Activated T-cell treated with anti-CD3 and anti-CD28 coated beads, Interleukin-2, amount 50 U/mL, for 72 hours (primary cell): ENCODE results near the gene AKT1. TPM values are rescaled to one million over a fixed set of nuclear protein-coding genes. Genes with fewer than 3 reads are reported as not detected.

Source experiments
- ATAC-seq, 2 donors: fragments of 150-1000 bp; cut with Tn5 transposase; replicated peaks in 1 of 2; 2 replicates each; pipeline ENCODE4 v1.10.0; 2021; ENCODE audit warnings: moderate library complexity in 2 of 2, mild to moderate bottlenecking in 1 of 2
- DNase-seq, 2 donors: peaks; one replicate each; pipeline ENCODE4 v3.0.0; 2021 to 2022; ENCODE audit warnings: mixed read lengths in 1 of 2
- H3K27ac Mint-ChIP-seq: one replicate; pipeline ENCODE4 v1.8.0; 2022; ENCODE audit warnings: mild to moderate bottlenecking, moderate library complexity, mixed read lengths
- H3K27me3 Mint-ChIP-seq: one replicate; pipeline ENCODE4 v1.8.0; 2022; ENCODE audit warnings: low read depth, mixed read lengths
- H3K36me3 Mint-ChIP-seq, 2 donors: one replicate each; pipeline ENCODE4 v1.8.0; 2022; ENCODE audit warnings: mixed read lengths in 2 of 2, mild to moderate bottlenecking in 1 of 2; ENCODE audit not compliant: insufficient read depth in 2 of 2
- H3K4me1 Mint-ChIP-seq: one replicate; pipeline ENCODE4 v1.8.0; 2022; ENCODE audit warnings: low read depth, mixed read lengths
- H3K4me3 Mint-ChIP-seq, 2 donors: one replicate each; pipeline ENCODE4 v1.8.0; 2022; ENCODE audit warnings: mild to moderate bottlenecking in 2 of 2, mixed read lengths in 2 of 2, moderate library complexity in 2 of 2
- H3K9me3 Mint-ChIP-seq, 2 donors: one replicate each; pipeline ENCODE4 v1.8.0; 2022; ENCODE audit warnings: mixed read lengths in 2 of 2
- total RNA-seq, 2 donors: library from RNA; stranded (reverse); gene quantifications; one replicate each; pipeline ENCODE4 v1.2.3, GENCODE V29; 2022

The AKT1 gene
- total RNA-seq, 2 donors from 2014 or later, result 98.0 to 113 TPM

DNA sequence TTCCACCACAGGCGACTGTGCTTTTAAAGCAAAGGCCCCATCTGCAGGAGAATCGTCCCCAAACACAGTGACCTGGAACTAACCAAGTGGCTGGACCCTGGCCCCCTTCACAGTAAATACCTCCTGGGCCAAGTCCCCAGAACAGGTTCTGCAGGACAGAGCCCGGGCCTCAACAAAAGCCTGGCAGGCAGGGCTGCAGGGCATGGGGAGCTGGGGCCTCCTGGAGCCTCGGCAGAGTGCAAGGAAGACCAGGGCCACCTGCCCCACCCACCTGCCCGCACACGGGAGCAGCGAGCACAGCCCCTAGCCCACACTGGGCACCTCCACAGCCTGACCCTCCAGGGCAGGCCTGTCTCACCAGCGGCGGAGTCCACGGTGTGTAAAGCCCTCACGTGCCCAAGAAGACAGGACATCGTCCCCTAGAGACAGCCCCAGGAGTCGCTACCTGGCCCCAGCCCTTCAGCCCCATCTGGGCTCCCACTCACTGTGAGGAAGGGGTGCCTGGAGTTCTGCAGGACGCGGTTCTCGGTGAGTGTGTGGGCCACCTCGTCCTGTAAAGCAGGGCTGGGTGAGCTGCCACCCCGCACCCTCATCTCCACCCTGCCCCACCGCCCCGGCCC, 21.0 kb downstream of the AKT1 start:
- Mint-ChIP-seq H3K27me3 (no peaks in the 10 kb centered on the region), H3K9me3 (peaks cover 0 to 2% of the 10 kb centered on the region in 2 donors), H3K36me3 (peaks cover 6 to 15% of the 10 kb centered on the region in 2 donors), H3K4me1 (peaks cover 6% of the 10 kb centered on the region), H3K27ac (no peak overlapping the region), H3K4me3 (no peak overlapping the region)
- DNase-seq (no peak), ATAC-seq (no peak)

DNA sequence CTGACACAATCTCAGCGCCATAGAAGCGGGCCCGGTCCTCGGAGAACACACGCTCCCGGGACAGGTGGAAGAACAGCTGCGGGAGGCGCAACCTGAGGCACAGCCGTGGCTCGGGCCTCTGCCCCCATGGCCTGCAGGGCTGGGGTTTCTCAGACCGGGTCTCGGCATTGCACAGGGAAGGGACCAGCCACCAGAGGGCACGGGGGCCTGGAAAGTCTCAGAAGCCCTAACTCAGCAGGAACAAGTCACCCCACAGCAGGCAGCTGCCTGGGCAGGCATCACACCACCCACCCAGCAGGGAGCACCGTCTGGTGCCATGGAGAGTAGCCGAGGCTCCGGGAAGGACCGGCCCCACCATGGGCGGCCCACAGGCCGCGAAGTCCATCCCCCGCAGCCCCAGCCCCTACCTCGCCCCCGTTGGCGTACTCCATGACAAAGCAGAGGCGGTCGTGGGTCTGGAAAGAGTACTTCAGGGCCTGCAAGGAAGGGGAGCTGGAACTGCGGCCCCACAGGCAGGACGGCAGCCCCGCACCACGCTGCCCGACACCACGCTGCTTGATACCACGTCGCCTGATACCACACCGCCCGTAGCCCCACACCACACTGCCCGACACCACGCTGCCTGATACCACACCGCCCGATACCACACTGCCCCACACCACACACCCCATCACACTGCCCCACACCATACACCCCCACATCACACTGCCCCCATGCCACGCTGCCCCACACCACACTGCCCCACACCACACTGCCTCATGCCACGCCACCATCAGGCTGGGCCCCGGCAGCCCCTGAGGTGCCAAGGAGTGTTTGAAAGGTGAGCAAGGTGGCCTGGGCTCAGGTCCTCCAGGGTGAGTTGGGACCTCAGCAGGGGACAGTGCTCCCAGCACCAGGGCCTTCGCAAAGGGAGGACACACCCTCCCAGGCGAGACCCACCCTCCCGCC, 21.8 kb downstream of the AKT1 start:
- H3K4me1 Mint-ChIP-seq, result peaks cover 8% of the 10 kb centered on the region
- peaks cover 6 to 15% of the 10 kb centered on the region in 2 donors for H3K36me3 Mint-ChIP-seq
- ATAC-seq (no peak), DNase-seq (no peak)
- H3K27ac Mint-ChIP-seq, result no peak overlapping the region
- no peak overlapping the region for H3K4me3 Mint-ChIP-seq
- peaks cover 0 to 2% of the 10 kb centered on the region in 2 donors for H3K9me3 Mint-ChIP-seq
- H3K27me3 Mint-ChIP-seq, result no peaks in the 10 kb centered on the region

DNA sequence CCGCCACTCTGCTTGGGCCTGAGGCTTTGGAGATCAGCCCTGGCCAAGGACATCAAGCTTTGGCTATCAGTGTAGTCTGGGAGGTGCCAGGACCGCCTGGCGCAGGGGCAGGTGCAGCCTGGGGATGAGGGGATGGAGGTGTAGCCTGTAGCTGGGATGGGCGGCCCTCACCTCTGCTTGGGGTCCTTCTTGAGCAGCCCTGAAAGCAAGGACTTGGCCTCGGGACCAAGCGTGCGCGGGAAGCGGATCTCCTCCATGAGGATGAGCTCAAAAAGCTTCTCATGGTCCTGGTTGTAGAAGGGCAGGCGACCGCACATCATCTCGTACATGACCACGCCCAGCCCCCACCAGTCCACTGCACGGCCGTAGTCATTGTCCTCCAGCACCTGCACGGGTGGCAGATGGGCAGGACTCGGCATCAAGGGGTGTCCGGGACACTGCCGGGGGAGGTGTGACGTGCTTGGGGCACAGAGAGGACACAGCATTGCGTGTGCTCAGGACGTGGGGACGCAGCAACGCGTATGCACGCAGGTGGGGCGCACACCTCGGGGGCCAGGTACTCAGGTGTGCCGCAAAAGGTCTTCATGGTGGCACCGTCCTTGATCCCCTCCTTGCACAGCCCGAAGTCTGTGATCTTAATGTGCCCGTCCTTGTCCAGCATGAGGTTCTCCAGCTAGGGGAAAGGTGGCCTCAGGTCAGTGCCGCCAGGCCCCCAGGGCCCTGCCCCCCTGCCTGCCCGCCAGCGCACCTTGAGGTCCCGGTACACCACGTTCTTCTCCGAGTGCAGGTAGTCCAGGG, 22.6 kb downstream of the AKT1 start:
- Mint-ChIP-seq H3K9me3 (peaks cover 0 to 2% of the 10 kb centered on the region in 2 donors), H3K27ac (no peak overlapping the region)

DNA sequence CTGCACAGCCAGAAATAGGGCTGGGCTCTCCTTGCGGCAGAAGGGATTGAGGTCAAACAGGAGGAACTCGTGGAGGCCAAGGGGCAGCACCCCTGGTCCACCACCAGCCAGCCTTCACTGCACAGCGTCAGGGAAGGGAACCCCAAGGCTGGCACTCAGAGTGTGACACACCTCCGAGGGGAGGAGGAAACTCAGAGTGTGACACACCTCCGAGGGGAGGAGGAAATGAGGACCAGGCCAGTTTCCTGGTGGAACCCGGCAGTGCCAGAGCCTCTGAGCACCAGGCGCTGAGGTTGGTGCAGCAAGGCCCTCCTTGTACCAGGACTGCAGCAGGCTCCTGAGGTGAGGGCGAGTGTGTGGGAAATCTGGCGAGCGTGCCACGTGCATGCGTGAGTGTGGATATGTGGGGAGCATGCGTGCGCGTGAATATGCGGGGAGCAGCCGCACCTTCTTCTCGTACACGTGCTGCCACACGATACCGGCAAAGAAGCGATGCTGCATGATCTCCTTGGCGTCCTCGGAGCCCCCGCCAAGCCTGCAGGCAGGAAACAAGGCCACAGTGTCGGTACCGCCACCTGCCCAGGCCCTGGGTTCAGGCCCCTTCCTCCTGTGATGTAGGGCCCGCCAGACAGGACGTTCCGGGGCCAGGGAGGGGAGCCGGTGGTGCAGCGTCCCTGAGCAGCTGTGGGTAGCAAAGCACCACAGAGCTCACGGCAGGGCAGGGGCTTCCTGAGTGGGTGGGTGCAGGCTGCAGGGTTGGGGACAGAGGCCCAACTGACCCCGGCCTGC, 23.4 kb downstream of the AKT1 start:
- no peak overlapping the region for H3K27ac Mint-ChIP-seq
- peaks cover 8% of the 10 kb centered on the region for H3K4me1 Mint-ChIP-seq
- H3K27me3 Mint-ChIP-seq, result no peaks in the 10 kb centered on the region
- peaks cover 0 to 2% of the 10 kb centered on the region in 2 donors for H3K9me3 Mint-ChIP-seq
- DNase-seq, result no peak
- no peak for ATAC-seq
- peaks cover 6 to 15% of the 10 kb centered on the region in 2 donors for H3K36me3 Mint-ChIP-seq
- no peak overlapping the region for H3K4me3 Mint-ChIP-seq

More for the DNA sequence above, 22.6 kb downstream of the AKT1 start:
- Mint-ChIP-seq H3K27me3 (no peaks in the 10 kb centered on the region), H3K4me3 (no peak overlapping the region), H3K36me3 (peaks cover 6 to 15% of the 10 kb centered on the region in 2 donors), H3K4me1 (peaks cover 8% of the 10 kb centered on the region)
- no peak for DNase-seq
- ATAC-seq, result no peak

DNA sequence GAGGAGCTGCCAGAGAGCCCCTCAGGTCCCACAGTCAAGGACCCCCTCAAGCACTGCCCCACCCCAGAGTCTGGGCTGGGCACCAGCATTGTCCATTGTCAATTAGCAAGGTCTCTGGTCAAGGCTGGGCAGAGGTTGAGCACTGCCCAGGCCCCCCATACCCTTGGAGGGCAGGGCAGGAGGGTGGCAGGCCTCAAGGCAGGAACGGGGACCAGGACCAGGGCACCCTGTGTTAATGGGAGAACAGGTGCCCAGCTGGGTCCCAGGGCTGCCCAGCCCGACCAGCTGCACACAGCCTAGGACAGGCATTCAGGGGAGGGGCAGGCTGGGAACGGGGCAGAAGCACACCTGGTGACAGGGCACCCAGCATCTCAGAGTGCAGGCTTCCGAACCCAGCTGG, 24.2 kb downstream of the AKT1 start:
- Mint-ChIP-seq H3K4me3 (no peak overlapping the region), H3K36me3 (peaks cover 4 to 12% of the 10 kb centered on the region in 2 donors), H3K27me3 (no peaks in the 10 kb centered on the region), H3K27ac (no peak overlapping the region), H3K4me1 (peaks cover 8% of the 10 kb centered on the region), H3K9me3 (peaks cover 0 to 2% of the 10 kb centered on the region in 2 donors)
- no peak for DNase-seq
- ATAC-seq, result no peak

DNA sequence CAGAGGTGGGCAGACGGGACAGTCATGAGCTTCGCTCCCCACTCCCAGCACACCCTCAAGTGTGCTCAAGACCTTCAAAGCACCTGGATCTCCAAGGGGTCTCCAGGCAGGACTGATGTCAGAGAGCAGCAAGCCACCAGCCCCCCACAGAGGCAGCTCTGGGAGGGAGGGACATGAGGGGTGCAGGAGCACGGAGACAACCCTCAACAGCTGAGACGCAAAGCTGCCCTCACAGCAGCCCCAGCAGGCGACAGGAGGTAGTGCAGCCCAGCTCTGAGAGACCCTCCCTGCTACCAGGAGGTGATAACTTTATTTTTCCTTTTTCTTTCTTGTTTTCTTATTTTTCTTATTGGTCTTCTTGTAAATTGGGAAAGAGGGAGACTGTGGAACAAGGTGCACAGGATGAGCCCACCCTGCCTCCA, 24.7 kb downstream of the AKT1 start:
- Mint-ChIP-seq H3K27ac (no peak overlapping the region), H3K4me3 (no peak overlapping the region), H3K9me3 (peaks cover 1 to 2% of the 10 kb centered on the region in 2 donors), H3K36me3 (peaks cover 4 to 12% of the 10 kb centered on the region in 2 donors), H3K4me1 (peaks cover 8% of the 10 kb centered on the region), H3K27me3 (no peaks in the 10 kb centered on the region)
- DNase-seq (no peak), ATAC-seq (no peak)

DNA sequence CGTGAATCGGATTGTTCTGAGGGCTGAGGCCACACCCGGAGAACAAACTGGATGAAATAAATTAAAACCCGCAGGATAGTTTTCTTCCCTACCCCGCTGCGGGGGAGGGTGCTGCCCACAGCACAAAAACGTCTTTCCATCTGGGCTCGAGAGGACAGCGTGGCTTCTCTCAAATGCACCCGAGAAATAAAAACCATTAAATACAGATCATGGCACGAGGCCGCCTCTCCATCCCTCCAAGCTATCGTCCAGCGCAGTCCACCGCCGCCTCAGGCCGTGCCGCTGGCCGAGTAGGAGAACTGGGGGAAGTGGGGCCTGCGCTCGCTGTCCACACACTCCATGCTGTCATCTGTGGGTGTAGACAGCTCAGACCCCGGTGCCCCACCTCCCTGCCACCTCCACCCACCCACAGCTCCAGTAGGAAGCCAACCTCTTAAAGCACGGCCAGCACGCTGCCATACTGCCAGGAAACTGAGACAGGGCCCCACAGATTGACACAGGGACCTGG, 25.4 kb downstream of the AKT1 start:
- H3K27ac Mint-ChIP-seq, result no peak overlapping the region
- peaks cover 1 to 2% of the 10 kb centered on the region in 2 donors for H3K9me3 Mint-ChIP-seq
- DNase-seq (no peak), ATAC-seq (no peak)
- peaks cover 8% of the 10 kb centered on the region for H3K4me1 Mint-ChIP-seq
- H3K36me3 Mint-ChIP-seq, result peaks cover 4 to 12% of the 10 kb centered on the region in 2 donors
- no peak overlapping the region for H3K4me3 Mint-ChIP-seq
- H3K27me3 Mint-ChIP-seq, result no peaks in the 10 kb centered on the region

DNA sequence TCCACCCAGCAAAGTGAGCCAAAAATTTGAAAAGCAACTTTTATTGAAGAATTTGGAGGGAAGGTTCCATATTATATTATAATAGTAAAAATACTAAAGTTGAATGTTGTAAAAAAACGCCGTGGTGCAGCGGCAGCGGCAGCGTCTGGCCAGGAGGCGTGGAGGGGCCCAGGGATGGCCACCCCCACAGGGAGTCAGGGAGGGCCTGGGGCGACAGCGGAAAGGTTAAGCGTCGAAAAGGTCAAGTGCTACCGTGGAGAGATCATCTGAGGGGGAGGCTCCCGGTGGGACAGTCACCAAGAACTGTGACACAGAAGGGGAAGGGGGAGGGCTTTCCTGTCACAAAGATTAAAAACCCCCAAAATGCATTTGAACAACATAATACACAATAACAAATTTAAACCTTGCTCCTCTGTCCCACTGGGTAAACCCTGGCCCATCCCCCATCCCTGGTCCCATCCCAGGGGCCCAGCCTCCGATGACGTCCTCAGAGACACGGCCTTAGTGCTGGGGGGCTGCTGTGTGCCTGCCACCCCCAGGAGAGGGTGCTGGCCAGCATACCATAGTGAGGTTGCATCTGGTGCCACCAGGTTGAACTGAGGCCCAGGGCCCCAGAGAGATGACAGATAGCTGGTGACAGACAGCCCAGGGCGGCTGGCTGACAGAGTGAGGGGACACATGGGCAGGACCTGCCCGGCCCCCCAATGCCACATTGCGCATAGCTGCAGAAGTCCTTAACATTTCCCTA, 26.1 kb downstream of the AKT1 start:
- ATAC-seq (no peak), DNase-seq (no peak)
- H3K4me3 Mint-ChIP-seq, result no peak overlapping the region
- no peaks in the 10 kb centered on the region for H3K27me3 Mint-ChIP-seq
- H3K4me1 Mint-ChIP-seq, result peaks cover 8% of the 10 kb centered on the region
- H3K36me3 Mint-ChIP-seq, result peaks cover 4 to 12% of the 10 kb centered on the region in 2 donors
- peaks cover 1 to 2% of the 10 kb centered on the region in 2 donors for H3K9me3 Mint-ChIP-seq
- H3K27ac Mint-ChIP-seq, result no peak overlapping the region

DNA sequence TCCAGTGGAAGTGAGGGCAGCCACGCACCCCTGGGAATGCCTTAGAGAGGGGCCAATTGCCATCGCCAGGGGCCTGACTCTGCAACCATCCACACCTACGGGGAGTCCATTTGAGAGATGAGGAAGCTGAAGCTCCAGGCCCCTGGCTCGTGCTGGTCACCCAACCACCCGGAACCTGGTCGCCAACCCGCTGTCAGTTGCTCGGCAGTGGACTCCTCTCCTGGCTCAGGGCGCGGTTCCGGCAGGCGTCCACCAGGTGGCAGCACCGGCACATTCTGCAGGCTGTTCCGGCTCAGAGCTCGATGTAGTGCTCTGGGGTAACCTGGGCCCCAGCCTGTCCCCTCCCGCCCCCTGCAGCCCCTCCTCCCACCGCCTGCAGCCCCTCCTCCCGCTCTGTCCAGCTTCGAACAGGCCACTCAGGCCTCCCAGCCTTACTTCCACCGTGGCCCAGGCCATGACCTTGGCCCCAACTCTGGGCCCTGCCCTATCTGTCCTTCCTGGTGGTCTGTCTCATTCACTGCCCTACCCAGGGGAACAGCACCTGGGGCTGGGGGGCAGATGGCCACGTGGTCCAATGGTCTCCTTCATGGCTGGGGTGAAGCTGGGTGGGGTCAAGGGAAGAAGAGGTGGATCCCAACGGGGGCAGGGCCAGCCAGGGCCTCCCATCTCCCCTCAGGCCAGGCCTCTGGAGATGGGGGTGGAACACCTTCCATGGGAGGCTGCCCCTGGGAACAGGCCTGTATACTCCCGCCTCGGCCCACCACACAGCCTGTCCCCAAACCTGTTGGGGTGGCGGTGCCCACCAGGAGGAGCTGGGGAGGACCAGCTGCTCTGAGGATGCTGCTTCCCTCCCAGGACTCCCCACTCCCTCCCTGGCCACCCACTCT, 26.9 kb downstream of the AKT1 start:
- peaks cover 1 to 2% of the 10 kb centered on the region in 2 donors for H3K9me3 Mint-ChIP-seq
- H3K27ac Mint-ChIP-seq, result no peak overlapping the region
- peak; percentile 91 to 95 for ATAC-seq

DNA sequence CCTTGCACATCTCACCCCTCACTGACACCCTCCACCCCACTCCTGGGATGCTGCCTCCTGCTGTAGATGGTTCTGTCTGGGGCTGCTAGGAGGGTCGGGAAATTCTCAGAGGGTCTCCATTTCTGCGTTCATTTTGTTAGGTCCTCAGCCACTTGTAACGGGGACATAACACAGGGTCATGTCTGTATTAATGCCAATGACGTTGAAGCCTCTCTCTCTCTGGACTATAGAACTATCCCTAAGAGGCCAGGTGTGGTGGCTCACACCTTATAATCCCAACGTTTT, 28.0 kb downstream of the AKT1 start:
- ATAC-seq (no peak), DNase-seq (no peak)
- H3K27me3 Mint-ChIP-seq, result no peaks in the 10 kb centered on the region
- H3K4me3 Mint-ChIP-seq, result no peak overlapping the region
- peaks cover 8% of the 10 kb centered on the region for H3K4me1 Mint-ChIP-seq
- peaks cover 4 to 11% of the 10 kb centered on the region in 2 donors for H3K36me3 Mint-ChIP-seq
- no peak overlapping the region for H3K27ac Mint-ChIP-seq
- peaks cover 1 to 2% of the 10 kb centered on the region in 2 donors for H3K9me3 Mint-ChIP-seq

More for the DNA sequence above, 26.9 kb downstream of the AKT1 start:
- peak; percentile 90 to 95 for DNase-seq
- Mint-ChIP-seq H3K4me3 (no peak overlapping the region), H3K27me3 (no peaks in the 10 kb centered on the region), H3K4me1 (peaks cover 8% of the 10 kb centered on the region), H3K36me3 (peaks cover 4 to 11% of the 10 kb centered on the region in 2 donors)
